PC-3 (cell line): Measurements from ENCODE around the gene FOXP1. TPM values are rescaled to one million over a fixed set of nuclear protein-coding genes. Genes with fewer than 3 reads are reported as not detected.
A peak's percentile ranks its signal among the peaks of the same experiment; 100 is the strongest.

Experiments
- ATAC-seq: fragments of 200-7000 bp; cut with Tn5 transposase; 2 replicates; pipeline ENCODE4 v1.9.1; 2020; ENCODE audit warnings: mild to moderate bottlenecking, moderate library complexity
- BruUV-seq: library from RNA; stranded (reverse); fragments of 400-500 nt; replicated peaks from 2 replicates; lab custom pipeline; 2021; lab: Mats Ljungman, UMichigan
- CTCF ChIA-PET: fragments of 300-600 bp; sonication (Branson Sonifier 250); formaldehyde crosslinking; loops from one replicate; lab custom pipeline; 2022; ENCODE audit warnings: antibody characterized with exemption; lab: Charles Lee
- POLR2A ChIA-PET: fragments of 300-600 bp; sonication (Branson Sonifier 250); formaldehyde crosslinking; loops from one replicate; lab custom pipeline; 2022; ENCODE audit warnings: antibody characterized with exemption; ENCODE audit not compliant: unreplicated experiment; lab: Charles Lee
- DNase-seq: peaks from one replicate; pipeline ENCODE4 v3.0.0-alpha.2; 2015
- H2AFZ ChIP-seq: fragments of 300-600 bp; sonication (generic); 2 replicates; pipeline ENCODE4 v1.6.0; 2016; ENCODE audit warnings: antibody characterized with exemption, low read length
- H3F3A ChIP-seq: fragments of 300-600 bp; sonication (generic); one replicate; pipeline ENCODE4 v1.6.0; 2017; ENCODE audit warnings: antibody characterized with exemption, low read length, control low read depth, mild to moderate bottlenecking; ENCODE audit not compliant: unreplicated experiment
- H3K27ac ChIP-seq: fragments of 300-600 bp; sonication (generic); 2 replicates; pipeline ENCODE4 v1.5.1; 2016; ENCODE audit warnings: mild to moderate bottlenecking, low read length
- H3K27me3 ChIP-seq: fragments of 300-600 bp; sonication (generic); 2 replicates; pipeline ENCODE4 v1.6.1; 2016; ENCODE audit warnings: low read length, mixed read lengths
- H3K36me3 ChIP-seq: fragments of 300-600 bp; sonication (generic); 2 replicates; pipeline ENCODE4 v1.6.1; 2016; ENCODE audit warnings: low read depth, mixed run types, low read length, mixed read lengths
- H3K4me1 ChIP-seq: fragments of 300-600 bp; sonication (generic); 2 replicates; pipeline ENCODE4 v1.5.1; 2016; ENCODE audit warnings: low read length; ENCODE audit not compliant: insufficient read depth
- H3K4me2 ChIP-seq: fragments of 300-600 bp; sonication (generic); 2 replicates; pipeline ENCODE4 v1.6.0; 2016; ENCODE audit warnings: low read length
- H3K4me3 ChIP-seq: fragments of 300-600 bp; sonication (generic); 2 replicates; pipeline ENCODE4 v1.5.1; 2016; ENCODE audit warnings: mild to moderate bottlenecking, low read length, mixed read lengths
- H3K79me2 ChIP-seq: fragments of 300-600 bp; sonication (generic); 2 replicates; pipeline ENCODE4 v1.6.1; 2017; ENCODE audit warnings: low read length, mixed read lengths
- H3K9ac ChIP-seq: fragments of 300-600 bp; sonication (generic); 2 replicates; pipeline ENCODE4 v1.6.0; 2016; ENCODE audit warnings: mild to moderate bottlenecking, low read length
- H3K9me2 ChIP-seq: fragments of 300-600 bp; sonication (generic); replicated peaks from 2 replicates; pipeline ENCODE4 v1.6.1; 2016; ENCODE audit warnings: mixed run types, low read length, mixed read lengths
- H3K9me3 ChIP-seq: fragments of 300-600 bp; sonication (generic); 2 replicates; pipeline ENCODE4 v1.6.1; 2016; ENCODE audit warnings: low read length, mixed read lengths
- H4K20me1 ChIP-seq: fragments of 300-600 bp; sonication (generic); 2 replicates; pipeline ENCODE4 v1.6.1; 2016; ENCODE audit warnings: low read length, mixed read lengths
- EZH2 ChIP-seq: fragments of 300-600 bp; sonication (generic); IDR thresholded peaks from one replicate; pipeline ENCODE4 v1.6.1; 2017; ENCODE audit warnings: antibody characterized with exemption, mild to moderate bottlenecking, low read length; ENCODE audit not compliant: unreplicated experiment
- EZH2phosphoT487 ChIP-seq: fragments of 300-600 bp; sonication (generic); IDR thresholded peaks from 2 replicates; pipeline ENCODE4 v1.6.1; 2018; ENCODE audit warnings: mild to moderate bottlenecking, antibody characterized with exemption, low read length, borderline replicate concordance
- intact Hi-C: fragments of 100-400 bp; cut with micrococcal nuclease; formaldehyde crosslinking; loops from 2 replicates; pipeline ENCODE4 v1.9.0; 2023
- total RNA-seq: library from RNA; depleted of rRNA; stranded (reverse); fragments of >200 nt; gene quantifications from 2 replicates; pipeline ENCODE4 v1.2.3, GENCODE V29; 2014
- TF ChIP-seq, protein P1 (sequence below): fragments of 300-600 bp; sonication (generic); conservative IDR thresholded peaks from 2 replicates; pipeline ENCODE4 v1.5.1; 2017; ENCODE audit warnings: antibody characterized with exemption, low read depth, mild to moderate bottlenecking, low read length

The FOXP1 gene
- total RNA-seq, 1 experiment from 2014 or later, result 35.3 TPM

GRCh38 chr3:71030748-71031147 is 552.8 kb downstream of the FOXP1 start:
- peaks cover 6% of the 10 kb centered on the region; the same call in 1 of the 2 replicates for H3K79me2 ChIP-seq

DNA sequence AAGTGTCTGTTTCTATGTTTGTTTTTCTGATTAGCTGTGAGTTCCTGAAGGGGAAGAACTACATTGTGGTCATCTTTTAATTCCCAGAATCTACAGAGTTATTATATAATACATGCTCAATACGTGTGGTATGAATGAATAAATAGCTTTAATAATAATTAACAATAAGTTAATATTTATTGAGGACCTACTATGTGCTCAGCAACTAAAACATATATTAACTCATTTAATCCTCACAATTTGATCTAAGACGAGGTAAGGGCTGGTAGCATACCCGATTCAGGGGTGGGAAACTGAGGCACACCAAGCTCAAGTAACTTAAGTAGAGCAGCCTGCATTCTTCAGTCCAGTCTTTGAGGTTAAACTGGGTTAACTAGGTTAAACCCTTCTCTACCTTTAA is 553.8 kb downstream of the FOXP1 start:
- H3K79me2 ChIP-seq, result peaks cover 5% of the 10 kb centered on the region; the same call in 1 of the 2 replicates
- H2AFZ ChIP-seq, result no peak overlapping the region
- no peaks in the 10 kb centered on the region for H3K36me3 ChIP-seq
- ChIA-PET CTCF (no interaction called here), POLR2A (no interaction called here)
- no peaks in the 10 kb centered on the region for H3F3A ChIP-seq
- no peak overlapping the region for H3K9ac ChIP-seq
- no TSS peak for BruUV-seq
- H3K27ac ChIP-seq, result no peak overlapping the region
- no peaks in the 10 kb centered on the region for H3K9me2 ChIP-seq
- no peaks in the 10 kb centered on the region for H4K20me1 ChIP-seq
- no peak for TF ChIP-seq EZH2phosphoT487
- TF ChIP-seq, protein P1, sequence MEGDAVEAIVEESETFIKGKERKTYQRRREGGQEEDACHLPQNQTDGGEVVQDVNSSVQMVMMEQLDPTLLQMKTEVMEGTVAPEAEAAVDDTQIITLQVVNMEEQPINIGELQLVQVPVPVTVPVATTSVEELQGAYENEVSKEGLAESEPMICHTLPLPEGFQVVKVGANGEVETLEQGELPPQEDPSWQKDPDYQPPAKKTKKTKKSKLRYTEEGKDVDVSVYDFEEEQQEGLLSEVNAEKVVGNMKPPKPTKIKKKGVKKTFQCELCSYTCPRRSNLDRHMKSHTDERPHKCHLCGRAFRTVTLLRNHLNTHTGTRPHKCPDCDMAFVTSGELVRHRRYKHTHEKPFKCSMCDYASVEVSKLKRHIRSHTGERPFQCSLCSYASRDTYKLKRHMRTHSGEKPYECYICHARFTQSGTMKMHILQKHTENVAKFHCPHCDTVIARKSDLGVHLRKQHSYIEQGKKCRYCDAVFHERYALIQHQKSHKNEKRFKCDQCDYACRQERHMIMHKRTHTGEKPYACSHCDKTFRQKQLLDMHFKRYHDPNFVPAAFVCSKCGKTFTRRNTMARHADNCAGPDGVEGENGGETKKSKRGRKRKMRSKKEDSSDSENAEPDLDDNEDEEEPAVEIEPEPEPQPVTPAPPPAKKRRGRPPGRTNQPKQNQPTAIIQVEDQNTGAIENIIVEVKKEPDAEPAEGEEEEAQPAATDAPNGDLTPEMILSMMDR, result no peak
- H3K4me2 ChIP-seq, result no peak overlapping the region
- intact Hi-C loops, result no loop called here
- H3K4me1 ChIP-seq, result peaks cover 43% of the 10 kb centered on the region
- no peak overlapping the region for H3K4me3 ChIP-seq
- H3K27me3 ChIP-seq, result no peaks in the 10 kb centered on the region
- H3K9me3 ChIP-seq, result no peaks in the 10 kb centered on the region
- ATAC-seq (no peak), DNase-seq (no peak)

More at GRCh38 chr3:71030748-71031147, 552.8 kb downstream of the FOXP1 start:
- no peaks in the 10 kb centered on the region for H3K27me3 ChIP-seq
- H3K27ac ChIP-seq, result peak overlapping the region; percentile 31
- H3K4me3 ChIP-seq, result no peak overlapping the region
- TF ChIP-seq EZH2 (no peak), EZH2phosphoT487 (no peak)
- TF ChIP-seq, protein P1, result no peak
- H3K9me3 ChIP-seq, result no peaks in the 10 kb centered on the region
- no peaks in the 10 kb centered on the region for H3K9me2 ChIP-seq
- DNase-seq (no peak), ATAC-seq (no peak)
- BruUV-seq, result TSS peak; percentile 44
- H3K9ac ChIP-seq, result no peak overlapping the region
- intact Hi-C loops, result loop anchor here (1.0 kb wide), 1 partner anchor 19 kb away; no protein-coding TSS in a partner anchor
- ChIA-PET POLR2A (interaction anchor here (1.2 kb wide), 1 partner anchor 27 kb away, joined by 4 read pairs; no protein-coding TSS in a partner anchor), CTCF (no interaction called here)
- no peak overlapping the region for H2AFZ ChIP-seq
- H3F3A ChIP-seq, result no peaks in the 10 kb centered on the region
- H3K4me1 ChIP-seq, result peaks cover 42% of the 10 kb centered on the region
- no peak overlapping the region for H3K4me2 ChIP-seq
- H3K36me3 ChIP-seq, result no peaks in the 10 kb centered on the region
- no peaks in the 10 kb centered on the region for H4K20me1 ChIP-seq

- Histone ChIP-seq H3K4me2 (no peak overlapping the region), H3K9ac (no peak overlapping the region), H3K9me2 (no peaks in the 10 kb centered on the region), H2AFZ (no peak overlapping the region), H3K27ac (no peak overlapping the region), H3K4me3 (no peak overlapping the region), H3K79me2 (0 out of 2 replicates have a peak, but pooled peaks cover 7% of the 10 kb centered on the region), H3F3A (no peaks in the 10 kb centered on the region), H3K4me1 (peaks cover 44% of the 10 kb centered on the region), H3K9me3 (no peaks in the 10 kb centered on the region), H3K36me3 (no peaks in the 10 kb centered on the region), H3K27me3 (no peaks in the 10 kb centered on the region), H4K20me1 (no peaks in the 10 kb centered on the region)
- ATAC-seq (no peak), DNase-seq (no peak)
- intact Hi-C loops, result no loop called here
- ChIA-PET CTCF (interaction anchor here (0.5 kb wide), 1 partner anchor 34 kb away, joined by 3 read pairs; no protein-coding TSS in a partner anchor), POLR2A (no interaction called here)
- BruUV-seq, result no TSS peak
- TF ChIP-seq EZH2phosphoT487 (no peak), EZH2 (no peak)
- TF ChIP-seq, protein P1, result no peak
Measured at GRCh38 chr3:71028802-71029201, 554.7 kb downstream of the FOXP1 start.
